Esophagus muscularis mucosa (tissue), 4 donors: ENCODE data around the gene TUBA4B. TPM values are rescaled to one million over a fixed set of nuclear protein-coding genes. Genes with fewer than 3 reads are reported as not detected.

ENCODE experiments used
- DNase-seq: peaks from one replicate; pipeline ENCODE4 v3.0.0-alpha.2; 2017; ENCODE audit errors: extremely low spot score
- H3K27ac ChIP-seq, 4 donors: fragments of 200-600 bp; sonication (generic); replicated peaks in 1 of 4; 1 replicate in 3 of 4; 2 replicates in 1 of 4; pipeline ENCODE4 v1.5.1; 2016 to 2019; ENCODE audit warnings: mild to moderate bottlenecking in 1 of 4
- H3K27me3 ChIP-seq, 4 donors: fragments of 200-600 bp; sonication (generic); one replicate each; pipeline versions ENCODE4 v1.5.1 to v1.6.0; 2016 to 2019
- H3K36me3 ChIP-seq, 4 donors: fragments of 200-600 bp; sonication (generic); one replicate each; pipeline ENCODE4 v1.5.1; 2016 to 2019
- H3K4me1 ChIP-seq, 4 donors: fragments of 200-600 bp; sonication (generic); one replicate each; pipeline ENCODE4 v1.5.1; 2016 to 2019
- H3K4me3 ChIP-seq, 4 donors: fragments of 200-600 bp; sonication (generic); 1 replicate in 2 of 4; 2 replicates in 2 of 4; pipeline ENCODE4 v1.5.1; 2016 to 2019; ENCODE audit warnings: mild to moderate bottlenecking in 4 of 4, moderate library complexity in 1 of 4
- H3K9me3 ChIP-seq, 4 donors: fragments of 200-600 bp; sonication (generic); 1 replicate in 3 of 4; 2 replicates in 1 of 4; pipeline ENCODE4 v1.5.1; 2016 to 2019
- EP300 ChIP-seq: sonication (generic); formaldehyde crosslinking; IDR thresholded peaks from one replicate; pipeline ENCODE4 v1.6.1; 2017; ENCODE audit warnings: antibody characterized with exemption
- POLR2A ChIP-seq: fragments of 450-650 bp; IDR thresholded peaks from one replicate; pipeline ENCODE4 v1.6.1; 2017; ENCODE audit warnings: antibody characterized with exemption, moderate library complexity, mild to moderate bottlenecking, low read depth
- POLR2AphosphoS5 ChIP-seq, 2 donors: sonication (generic); formaldehyde crosslinking; IDR thresholded peaks; one replicate each; pipeline ENCODE4 v1.6.1; 2017; ENCODE audit warnings: antibody characterized with exemption in 2 of 2
- WGBS: methylation state at CpG from one replicate; pipeline ENCODE4 v1.1.5; 2018; 5-methylcytosine and 5-hydroxymethylcytosine counted together
- intact Hi-C: fragments of 100-400 bp; cut with DNase I; formaldehyde crosslinking; loops from one replicate; pipeline ENCODE4 v1.15.1; 2023
- total RNA-seq, 4 donors: library from RNA; depleted of rRNA; stranded (reverse); fragments of >200 nt; gene quantifications; one replicate each; pipeline versions ENCODE4 v1.1.0 to v1.2.1, GENCODE V29; 2016
- TF ChIP-seq, protein P1 (sequence below), 3 experiments: fragments of 200-600 bp in 2 of 3; fragments of 450-650 bp in 1 of 3; sonication (generic) in 2 of 3; IDR thresholded peaks; one replicate each; pipeline ENCODE4 v1.5.1; 2017 to 2019; ENCODE audit warnings: antibody characterized with exemption in 3 of 3, mild to moderate bottlenecking in 2 of 3, moderate library complexity in 1 of 3

Gene TUBA4B
- total RNA-seq, 4 donors from 2014 or later: not detected

DNA sequence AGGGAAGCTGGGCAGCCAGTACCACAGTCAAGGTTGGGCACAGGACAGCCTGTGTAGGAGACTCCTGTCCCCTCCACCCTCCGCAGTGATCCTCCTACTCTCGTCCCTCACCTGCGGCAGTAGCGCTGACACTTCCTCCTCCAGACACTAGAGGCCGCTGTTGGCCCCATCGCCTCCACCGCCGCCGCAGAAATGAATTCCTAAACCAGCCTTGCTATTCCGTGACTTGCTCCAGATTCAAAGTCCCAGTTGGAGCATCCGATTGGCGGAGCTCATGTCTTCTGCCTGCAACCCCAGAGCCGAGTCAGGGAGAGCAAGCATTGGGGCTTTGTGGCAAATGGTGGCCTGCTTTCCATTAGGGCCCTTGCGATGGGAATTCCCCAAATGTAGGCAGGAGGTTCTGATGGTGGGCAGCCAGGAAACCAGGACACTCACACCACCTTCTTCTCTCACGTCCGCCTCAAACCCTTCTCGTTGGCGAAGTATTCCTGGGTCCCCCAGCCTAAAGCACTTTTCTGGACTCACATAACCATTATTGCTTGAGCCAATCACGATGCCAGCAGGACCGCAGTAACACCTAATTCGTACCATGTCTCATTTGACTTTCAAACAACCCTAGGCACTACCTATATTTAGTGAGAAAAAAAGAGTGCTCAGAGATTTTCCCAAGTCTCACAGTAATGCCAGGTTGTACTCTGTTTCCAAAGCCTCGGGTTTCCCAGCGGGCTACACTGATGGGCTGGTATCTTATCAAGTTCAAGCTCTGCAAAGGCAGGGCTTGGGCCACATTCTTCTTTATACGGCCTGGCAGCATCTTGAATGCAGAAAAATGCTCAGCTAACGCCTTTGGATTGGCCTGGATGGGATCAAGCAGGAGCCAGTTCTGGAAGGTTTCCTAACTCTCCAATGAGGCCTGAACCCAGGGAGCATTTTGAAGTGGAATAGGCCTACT, 24.9 kb downstream of the TUBA4B start:
- no peak for TF ChIP-seq POLR2A
- TF ChIP-seq, protein P1, sequence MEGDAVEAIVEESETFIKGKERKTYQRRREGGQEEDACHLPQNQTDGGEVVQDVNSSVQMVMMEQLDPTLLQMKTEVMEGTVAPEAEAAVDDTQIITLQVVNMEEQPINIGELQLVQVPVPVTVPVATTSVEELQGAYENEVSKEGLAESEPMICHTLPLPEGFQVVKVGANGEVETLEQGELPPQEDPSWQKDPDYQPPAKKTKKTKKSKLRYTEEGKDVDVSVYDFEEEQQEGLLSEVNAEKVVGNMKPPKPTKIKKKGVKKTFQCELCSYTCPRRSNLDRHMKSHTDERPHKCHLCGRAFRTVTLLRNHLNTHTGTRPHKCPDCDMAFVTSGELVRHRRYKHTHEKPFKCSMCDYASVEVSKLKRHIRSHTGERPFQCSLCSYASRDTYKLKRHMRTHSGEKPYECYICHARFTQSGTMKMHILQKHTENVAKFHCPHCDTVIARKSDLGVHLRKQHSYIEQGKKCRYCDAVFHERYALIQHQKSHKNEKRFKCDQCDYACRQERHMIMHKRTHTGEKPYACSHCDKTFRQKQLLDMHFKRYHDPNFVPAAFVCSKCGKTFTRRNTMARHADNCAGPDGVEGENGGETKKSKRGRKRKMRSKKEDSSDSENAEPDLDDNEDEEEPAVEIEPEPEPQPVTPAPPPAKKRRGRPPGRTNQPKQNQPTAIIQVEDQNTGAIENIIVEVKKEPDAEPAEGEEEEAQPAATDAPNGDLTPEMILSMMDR (IDR thresholded peaks at IDR 0.05): peak; percentile 98 to 100 (median 98)
- TF ChIP-seq EP300: no peak
- TF ChIP-seq POLR2AphosphoS5 (IDR thresholded peaks at IDR 0.05): peak; percentile 56 to 83
- intact Hi-C loops: no loop called here
- Histone ChIP-seq H3K4me1 (peaks cover 39 to 57% (median 56%) of the 10 kb centered on the region in 4 donors), H3K27ac (peak overlapping the region; percentile 96 to 98 (median 98)), H3K27me3 (no peaks in the 10 kb centered on the region), H3K9me3 (no peaks in the 10 kb centered on the region), H3K4me3 (peak overlapping the region in 3 of 4 donors; percentile 1 to 89 (median 74)), H3K36me3 (peaks cover 4 to 27% (median 24%) of the 10 kb centered on the region in 4 donors)
- WGBS: 21% methylated on average over 25 of the region's 25 CpGs
- DNase-seq: peak; percentile 94

DNA sequence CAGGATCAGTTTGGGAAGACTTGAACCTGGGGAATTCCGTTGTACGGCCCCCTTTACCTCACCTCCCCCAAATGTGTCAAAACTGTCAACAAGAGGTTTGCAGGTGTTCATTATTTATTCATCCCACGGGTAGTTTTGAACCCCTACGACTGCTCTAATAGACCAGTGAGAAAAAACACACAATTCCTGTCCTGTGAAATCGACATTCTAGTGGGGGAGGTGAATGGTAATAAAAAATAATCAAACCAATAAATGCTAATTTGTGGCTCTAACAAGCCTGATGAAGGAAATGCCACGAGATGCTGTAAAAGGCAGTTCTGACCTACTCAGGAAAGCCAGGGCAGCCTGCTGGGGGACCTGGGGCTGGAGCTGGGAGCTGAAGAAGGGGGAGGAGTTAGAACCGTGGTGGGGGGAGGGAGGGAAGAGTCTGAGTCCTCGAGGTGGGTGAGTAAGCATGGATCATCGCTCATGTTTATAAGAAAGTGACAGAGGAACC, 25.7 kb downstream of the TUBA4B start:
- Histone ChIP-seq H3K36me3 (peaks cover 10 to 34% (median 32%) of the 10 kb centered on the region in 4 donors), H3K27ac (peak overlapping the region; percentile 96 to 98 (median 98)), H3K27me3 (no peaks in the 10 kb centered on the region), H3K4me1 (peaks cover 39 to 61% (median 57%) of the 10 kb centered on the region in 4 donors), H3K4me3 (peak overlapping the region; percentile 74 to 89 (median 85)), H3K9me3 (no peaks in the 10 kb centered on the region)
- TF ChIP-seq, protein P1 (IDR thresholded peaks at IDR 0.05): no peak
- TF ChIP-seq EP300 (no peak), POLR2AphosphoS5 (IDR thresholded peaks at IDR 0.05) (no peak), POLR2A (no peak)
- no peak for DNase-seq
- intact Hi-C loops: no loop called here
- 11% methylated on average over 9 of the region's 9 CpGs for WGBS

DNA sequence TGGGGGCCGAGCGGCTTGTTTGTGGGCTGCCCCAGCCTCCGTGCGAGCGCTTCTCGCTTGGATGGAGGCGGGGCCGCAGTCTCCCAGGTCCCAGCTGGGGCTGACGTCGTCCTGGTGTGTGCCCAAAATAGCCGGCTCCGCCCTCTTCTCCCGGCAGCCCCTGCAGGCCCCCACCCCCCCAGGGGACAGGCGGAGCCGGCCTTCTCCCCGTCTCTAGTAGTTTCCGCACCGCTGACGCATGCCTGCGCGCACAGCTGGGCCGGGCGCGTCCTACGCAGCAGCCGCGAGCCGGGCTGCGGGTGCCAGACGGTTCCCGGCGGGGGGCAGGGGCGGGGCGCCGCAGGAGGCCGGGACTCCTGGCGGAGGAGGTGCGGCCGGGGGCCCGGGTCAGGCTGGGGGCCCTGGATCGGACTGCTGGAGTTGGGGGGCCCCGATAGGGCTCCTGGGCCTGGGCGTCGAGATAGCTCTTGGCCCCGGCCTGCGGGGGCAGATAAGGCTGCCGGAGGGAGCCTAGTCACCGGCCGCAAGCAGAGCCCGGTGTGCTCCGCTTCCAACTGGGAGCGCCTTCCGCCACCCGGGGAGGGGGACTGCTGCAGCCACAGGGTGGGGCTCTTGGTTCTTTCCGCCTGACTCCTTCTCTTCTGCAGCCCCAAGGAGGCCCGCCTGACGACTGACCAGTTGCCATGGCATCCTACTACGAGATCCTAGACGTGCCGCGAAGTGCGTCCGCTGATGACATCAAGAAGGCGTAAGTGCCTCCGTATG, 26.3 kb downstream of the TUBA4B start, which contains the start of gene DNAJB2:
Gene DNAJB2 (plus strand): TSS at position 216 of the 765 bp plus-strand sequence. CDS start 468 bp downstream, at position 684.
- peaks cover 32 to 55% (median 51%) of the 10 kb centered on the region in 4 donors for H3K4me1 ChIP-seq
- intact Hi-C loops: no loop called here
- peaks cover 16 to 40% (median 38%) of the 10 kb centered on the region in 4 donors for H3K36me3 ChIP-seq
- H3K27ac ChIP-seq: peak within 1 kb of the TSS; percentile 96 to 98 (median 98)
- WGBS: 1% methylated on average over 10 of the region's 65 CpGs
- H3K4me3 ChIP-seq: peak within 1 kb of the TSS; percentile 74 to 89 (median 85)
- no peaks in the 10 kb centered on the region for H3K9me3 ChIP-seq
- peak; percentile 99 for DNase-seq
- no peaks in the 10 kb centered on the region for H3K27me3 ChIP-seq
- TF ChIP-seq EP300 (peak; percentile 57), POLR2A (peak; percentile 85), POLR2AphosphoS5 (IDR thresholded peaks at IDR 0.05) (peak; percentile 95 to 96)
- TF ChIP-seq, protein P1 (IDR thresholded peaks at IDR 0.05): peak in 2 of 3 experiments; percentile 2 to 10

DNA sequence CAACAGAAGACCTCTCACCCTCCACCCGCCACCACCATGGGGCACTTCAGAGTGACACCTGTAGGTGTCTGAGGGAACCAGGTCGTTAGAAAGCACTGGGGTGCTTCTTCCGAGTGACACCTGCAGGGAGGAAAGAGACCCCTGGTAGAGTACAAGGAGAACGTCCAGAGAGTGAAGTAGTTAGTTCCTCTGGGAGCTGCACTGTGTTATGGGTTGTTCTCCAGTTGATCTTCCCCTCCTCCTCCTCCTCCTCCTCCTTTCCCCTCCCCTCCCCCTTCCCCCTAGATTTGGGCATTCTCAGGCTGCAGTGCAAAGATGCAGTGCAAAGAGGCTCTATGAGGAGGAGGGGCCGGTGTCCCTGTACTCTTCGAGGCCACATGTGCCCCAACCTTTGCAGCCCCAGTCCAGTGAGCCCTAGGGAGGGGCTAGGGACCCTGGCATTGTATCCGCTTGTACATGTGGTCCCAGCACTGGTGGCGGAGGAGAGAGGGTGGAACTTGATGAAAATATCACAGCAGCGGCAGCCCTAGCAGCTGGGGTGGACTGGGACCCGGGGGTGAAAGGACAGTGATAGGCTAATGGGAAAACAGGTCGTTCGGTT, 27.0 kb downstream of the TUBA4B start:
- H3K36me3 ChIP-seq: peaks cover 23 to 47% (median 45%) of the 10 kb centered on the region in 4 donors
- TF ChIP-seq POLR2AphosphoS5 (IDR thresholded peaks at IDR 0.05) (no peak), EP300 (no peak), POLR2A (no peak)
- TF ChIP-seq, protein P1 (IDR thresholded peaks at IDR 0.05): no peak
- H3K4me1 ChIP-seq: peaks cover 31 to 58% (median 51%) of the 10 kb centered on the region in 4 donors
- intact Hi-C loops: no loop called here
- H3K9me3 ChIP-seq: no peaks in the 10 kb centered on the region
- 33% methylated on average over 12 of the region's 12 CpGs for WGBS
- H3K4me3 ChIP-seq: peak overlapping the region; percentile 74 to 89 (median 85)
- peak overlapping the region; percentile 96 to 98 (median 98) for H3K27ac ChIP-seq
- no peaks in the 10 kb centered on the region for H3K27me3 ChIP-seq
- no peak for DNase-seq
